HepG2 (cell line): ENCODE data around the gene YIPF3. TPM values are rescaled to one million over a fixed set of nuclear protein-coding genes. Genes with fewer than 3 reads are reported as not detected.
A peak's percentile ranks its signal among the peaks of the same experiment; 100 is the strongest.

Experiments
- ATAC-seq: fragments of 200-7000 bp; cut with Tn5 transposase; 3 replicates; pipeline ENCODE4 v1.9.1; 2020; ENCODE audit warnings: mild to moderate bottlenecking, moderate library complexity
- Bru-seq: library from RNA; stranded (reverse); fragments of 400-500 nt; gene quantifications from one replicate; lab custom pipeline; 2021; lab: Mats Ljungman, UMichigan
- BruChase-seq, 2 experiments: library from RNA; stranded (reverse); fragments of 400-500 nt; gene quantifications; one replicate each; lab custom pipeline; 2021; lab: Mats Ljungman, UMichigan
- BruUV-seq: library from RNA; stranded (reverse); fragments of 400-500 nt; replicated peaks from 2 replicates; lab custom pipeline; 2021; lab: Mats Ljungman, UMichigan
- CTCF ChIA-PET: fragments of 300-600 bp; formaldehyde crosslinking; extraction: SDS; loops from one replicate; lab custom pipeline; 2021; ENCODE audit warnings: low total read pairs, inconsistent platforms, low intra/inter-chr PET ratio; lab: Yijun Ruan, JAX
- POLR2A ChIA-PET: fragments of 350-600 bp; sonication (Branson Sonifier 250); formaldehyde crosslinking; loops from one replicate; lab custom pipeline; 2020; ENCODE audit warnings: antibody characterized with exemption, inconsistent platforms; lab: Yijun Ruan, JAX
- DNase-seq: peaks from one replicate; pipeline ENCODE4 v3.0.0-alpha.2; 2015; ENCODE audit warnings: low spot score
- FAIRE-seq: peaks from 3 replicates; lab custom pipeline; 2011; peaks lifted over from hg19 to GRCh38; lab: Jason Lieb, UNC
- H2AFZ ChIP-seq: one replicate; pipeline ENCODE4 v1.6.1; 2011; ENCODE audit warnings: low read length, inconsistent platforms
- H3K27ac ChIP-seq: fragments of 300-600 bp; 3 replicates; pipeline ENCODE4 v1.8.0; 2011; ENCODE audit warnings: mixed run types, mild to moderate bottlenecking, mixed read lengths, low read length, inconsistent platforms; ENCODE audit not compliant: insufficient read depth; ENCODE audit errors: extremely low read length
- H3K27me3 ChIP-seq, 2 experiments: fragments of 200-600 bp in 1 of 2; 2 replicates in 1 of 2; 3 replicates in 1 of 2; pipeline versions ENCODE4 v1.6.0 to v1.8.0; 2011; ENCODE audit warnings: low read length in 2 of 2, mild to moderate bottlenecking in 2 of 2, moderate library complexity in 2 of 2, inconsistent platforms in 1 of 2; ENCODE audit not compliant: insufficient read depth in 2 of 2, control insufficient read depth in 1 of 2
- H3K36me3 ChIP-seq, 2 experiments: fragments of 200-600 bp in 1 of 2; replicated peaks in 1 of 2; 2 replicates in 1 of 2; 3 replicates in 1 of 2; pipeline versions ENCODE4 v1.5.1 to v1.8.0; 2011; ENCODE audit warnings: low read length in 2 of 2, inconsistent platforms in 1 of 2; ENCODE audit not compliant: insufficient read depth in 2 of 2, control insufficient read depth in 1 of 2
- H3K4me1 ChIP-seq: 2 replicates; pipeline ENCODE4 v1.5.1; 2012; ENCODE audit warnings: low read length, inconsistent platforms; ENCODE audit not compliant: insufficient read depth
- H3K4me2 ChIP-seq: 2 replicates; pipeline ENCODE4 v1.6.0; 2011; ENCODE audit warnings: low read depth, low read length, inconsistent platforms
- H3K4me3 ChIP-seq, 3 experiments: fragments of 200-600 bp in 1 of 3; sonication (generic), shearing (Covaris generic) in 1 of 3; replicated peaks in 1 of 3; 2 replicates each; pipeline ENCODE4 v1.5.1; 2011 to 2016; ENCODE audit warnings: low read length in 3 of 3, inconsistent platforms in 2 of 3, low read depth in 2 of 3, mild to moderate bottlenecking in 2 of 3, control low read depth in 1 of 3, mixed read lengths in 1 of 3; ENCODE audit not compliant: insufficient read depth in 1 of 3
- H3K79me2 ChIP-seq: one replicate; pipeline ENCODE4 v1.6.1; 2011; ENCODE audit warnings: low read length, inconsistent platforms; ENCODE audit not compliant: insufficient read depth
- H3K9ac ChIP-seq: 2 replicates; pipeline ENCODE4 v1.6.0; 2011; ENCODE audit warnings: mild to moderate bottlenecking, low read depth, low read length, inconsistent platforms; ENCODE audit not compliant: insufficient read depth
- H3K9me3 ChIP-seq: 2 replicates; pipeline ENCODE4 v1.5.1; 2012; ENCODE audit warnings: mild to moderate bottlenecking, low read length
- H4K20me1 ChIP-seq: 2 replicates; pipeline ENCODE4 v1.6.0; 2011; ENCODE audit warnings: inconsistent platforms, mild to moderate bottlenecking, low read length, moderate library complexity; ENCODE audit not compliant: insufficient read depth
- U2AF1 ChIP-seq: fragments of 200-400 bp; formaldehyde crosslinking; optimal IDR thresholded peaks from 2 replicates; pipeline ENCODE3; 2017; ENCODE audit warnings: mild to moderate bottlenecking, low read depth, low read length
- WGBS: methylation state at CpG from one replicate; pipeline ENCODE4 v1.1.6; 2017; ENCODE audit warnings: low lambda C conversion rate; 5-methylcytosine and 5-hydroxymethylcytosine counted together
- in situ Hi-C: cut with HindIII; loops from 2 replicates; pipeline ENCODE4 v1.10.0; 2017; ENCODE audit warnings: low pct_unique_long_range_greater_than_20kb; ENCODE audit not compliant: extremely low pct_ligation_motif_present
- intact Hi-C: fragments of 100-400 bp; cut with micrococcal nuclease; formaldehyde crosslinking; loops from one replicate; pipeline ENCODE4 v1.10.0; 2022; ENCODE audit not compliant: unreplicated experiment
- long read RNA-seq, 2 experiments: library from RNA in 1 of 2; library from polyadenylated mRNA in 1 of 2; stranded (forward) in 1 of 2; unstranded in 1 of 2; transcript quantifications; one replicate each; pipeline ENCODE4 v2.0.0, GENCODE V29; 2019 to 2022
- polyA minus RNA-seq, 3 experiments: library from RNA; depleted of rRNA, polyadenylated mRNA; stranded (reverse); fragments of >200 nt; gene quantifications; 2 replicates each; pipeline ENCODE4 v1.2.3, GENCODE V29; 2011; ENCODE audit warnings: low replicate concordance in 1 of 3
- polyA plus RNA-seq, 8 experiments: library from polyadenylated mRNA; depleted of rRNA in 3 of 8; stranded (reverse) in 7 of 8; unstranded in 1 of 8; fragments of >200 nt; fragmentation: Illumina TruSeq in 4 of 8; extraction: Trizol in 4 of 8; gene quantifications; 2 replicates each; pipeline versions ENCODE4 v1.2.1 to v1.2.3, GENCODE V29; 2011 to 2016; ENCODE audit warnings: low read depth in 4 of 8, missing spikeins in 1 of 8, mixed read lengths in 1 of 8; ENCODE audit not compliant: insufficient read depth in 1 of 8
- total RNA-seq, 5 experiments: library from RNA; depleted of rRNA; stranded (reverse); fragments of >200 nt; fragmentation: Illumina TruSeq; extraction: Trizol; gene quantifications; 2 replicates each; pipeline ENCODE4 v1.2.3, GENCODE V29; 2016; ENCODE audit warnings: low read depth in 1 of 5
- TF ChIP-seq, protein P1 (sequence below): sonication (generic); formaldehyde crosslinking; IDR thresholded peaks from 2 replicates; pipeline ENCODE4 v1.4.0; 2020; ENCODE audit warnings: missing genetic modification reagents
- TF ChIP-seq, protein P2 (sequence below): sonication (generic); formaldehyde crosslinking; conservative IDR thresholded peaks from 2 replicates; pipeline ENCODE4 v1.4.0; 2020; ENCODE audit warnings: mild to moderate bottlenecking, missing genetic modification reagents, moderate library complexity
- TF ChIP-seq, protein P3 (sequence below): sonication (generic); formaldehyde crosslinking; IDR thresholded peaks from 2 replicates; pipeline ENCODE4 v1.4.0; 2020; ENCODE audit warnings: missing genetic modification reagents
- TF ChIP-seq, protein P4 (sequence below): sonication (generic); formaldehyde crosslinking; IDR thresholded peaks from 2 replicates; pipeline ENCODE4 v1.9.0; 2021; ENCODE audit warnings: missing genetic modification reagents, borderline replicate concordance

YIPF3 gene
- total RNA-seq (2016; rRNA removed; fragmentation: Illumina TruSeq; extraction: Trizol) (51.2 and 107 TPM in 2 replicates), polyA plus RNA-seq (2011; rRNA removed) (206 and 248 TPM in 2 replicates), polyA minus RNA-seq (2011; rRNA and poly(A)+ RNA removed; ENCODE audit: low replicate concordance) (223 and 558 TPM in 2 replicates), Bru-seq, nascent RNA (percentile 89 among the genes with signal in this experiment), BruChase-seq, experiment 1, labeled RNA remaining after a 6-hour chase (percentile 91 among the genes with signal in this experiment), BruChase-seq, experiment 2, labeled RNA remaining after a 2-hour chase (percentile 86 among the genes with signal in this experiment)
- 19.3 and 20.8 TPM in 2 replicates for total RNA-seq (2016; cell fraction: cytosol; rRNA removed; fragmentation: Illumina TruSeq; extraction: Trizol; ENCODE audit: low read depth)
- 52.6 and 108 TPM in 2 replicates for total RNA-seq (2016; cell fraction: insoluble cytoplasmic fraction; rRNA removed; fragmentation: Illumina TruSeq; extraction: Trizol)
- total RNA-seq (2016; cell fraction: membrane; rRNA removed; fragmentation: Illumina TruSeq; extraction: Trizol): 31.6 and 33.9 TPM in 2 replicates
- 73.3 and 83.7 TPM in 2 replicates for total RNA-seq (2016; cell fraction: nucleus; rRNA removed; fragmentation: Illumina TruSeq; extraction: Trizol)
- 157 and 165 TPM in 2 replicates for polyA plus RNA-seq (2011; cell fraction: cytosol; rRNA removed)
- 258 and 264 TPM in 2 replicates for polyA plus RNA-seq (2011; cell fraction: nucleus; rRNA removed)
- 74.4 and 84.6 TPM in 2 replicates for polyA plus RNA-seq (2012)
- 20.5 and 25.2 TPM in 2 replicates for polyA plus RNA-seq (2016; cell fraction: cytosol; fragmentation: Illumina TruSeq; extraction: Trizol; ENCODE audit: low read depth)
- polyA plus RNA-seq (2016; cell fraction: insoluble cytoplasmic fraction; fragmentation: Illumina TruSeq; extraction: Trizol; ENCODE audit: low read depth): 66.6 and 70.3 TPM in 2 replicates
- 36.5 and 37.7 TPM in 2 replicates for polyA plus RNA-seq (2016; cell fraction: membrane; fragmentation: Illumina TruSeq; extraction: Trizol; ENCODE audit: low read depth)
- polyA plus RNA-seq (2016; cell fraction: nucleus; fragmentation: Illumina TruSeq; extraction: Trizol; ENCODE audit: insufficient read depth, low read depth): 171 and 181 TPM in 2 replicates
- 65.6 and 67.3 TPM in 2 replicates for polyA minus RNA-seq (2011; cell fraction: cytosol; rRNA and poly(A)+ RNA removed)
- 65.1 and 74.2 TPM in 2 replicates for polyA minus RNA-seq (2011; cell fraction: nucleus; rRNA and poly(A)+ RNA removed)
- long read RNA-seq, experiment 1, transcript YIPF3-202 (9 exons, 1,576 nt): major isoform, 146 of 185 reads
- long read RNA-seq, experiment 1, partial matches to known transcripts: 15 of 185 reads
- long read RNA-seq, experiment 1, other reads (novel, unspliced or antisense): 19 of 185 reads
- long read RNA-seq, experiment 2, transcript YIPF3-202 (9 exons, 1,576 nt): major isoform, 244 of 354 reads
- long read RNA-seq, experiment 2, partial matches to known transcripts: 48 of 354 reads
- long read RNA-seq, experiment 2, other reads (novel, unspliced or antisense): 55 of 354 reads

DNA sequence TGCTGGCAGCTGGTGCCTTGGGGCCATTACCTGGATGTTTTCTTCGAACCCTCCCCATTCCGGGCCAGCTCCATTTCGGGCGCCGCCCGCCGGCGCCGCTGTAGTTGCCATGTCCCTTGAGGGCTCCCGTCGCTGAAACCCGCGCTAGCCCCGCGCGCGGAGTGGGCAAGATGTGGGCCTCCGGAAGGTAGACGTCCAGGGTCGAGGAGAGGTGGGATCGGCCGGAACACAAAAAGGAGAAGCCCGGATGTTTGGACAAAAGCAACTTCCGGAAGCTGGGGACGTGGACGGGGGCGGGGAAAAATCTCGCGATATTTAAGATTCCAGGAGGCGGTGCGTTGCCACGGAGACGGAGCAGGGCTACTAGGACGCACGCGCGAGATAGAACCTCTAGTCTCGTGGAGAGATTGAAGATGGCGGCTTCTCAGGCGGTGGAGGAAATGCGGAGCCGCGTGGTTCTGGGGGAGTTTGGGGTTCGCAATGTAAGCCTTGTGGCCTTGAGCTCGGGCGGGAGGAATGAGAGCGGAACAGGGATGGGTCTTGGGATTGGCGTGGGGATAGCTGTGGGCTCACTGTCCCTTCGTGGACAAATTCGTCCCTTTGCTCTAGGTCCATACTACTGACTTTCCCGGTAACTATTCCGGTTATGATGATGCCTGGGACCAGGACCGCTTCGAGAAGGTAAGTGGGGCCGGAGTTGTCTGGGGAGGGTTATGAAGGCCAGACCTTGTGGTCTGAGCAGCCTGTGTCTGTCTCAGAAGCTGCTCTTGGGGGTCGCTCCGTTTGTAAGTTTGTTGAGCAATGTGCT, at the start of gene YIPF3, which contains the start of gene POLR1C:
YIPF3 (minus strand) TSS at position 230 of the 808 bp plus-strand sequence; CDS start at position 111, 119 bp downstream.
POLR1C (plus strand) TSS at position 393 of the 808 bp plus-strand sequence; CDS start at position 414, 21 bp downstream.
- in situ Hi-C loops: no loop called here
- intact Hi-C loops: loop anchor here (5.0 kb wide), 1 partner anchor 60 kb away; the partner anchor contains the start of genes POLH and XPO5
- peaks cover 52% of the 10 kb centered on the region for H3K79me2 ChIP-seq
- peak within 1 kb of the TSS; percentile 74 for H3K27ac ChIP-seq
- peak; percentile 98 for DNase-seq
- H4K20me1 ChIP-seq: no peaks in the 10 kb centered on the region
- H3K9ac ChIP-seq: peak within 1 kb of the TSS; percentile 98
- peak within 1 kb of the TSS; percentile 85 to 99 (median 93) for H3K4me3 ChIP-seq
- WGBS: 1% methylated on average over 56 of the region's 57 CpGs
- peaks cover 0 to 5% of the 10 kb centered on the region in 2 experiments; a peak in 1 of 5 replicates for H3K27me3 ChIP-seq
- ChIA-PET CTCF (no interaction called here), POLR2A (interaction anchor here (0.6 to 2.0 kb wide), 16 partner anchors 10 to 503 kb away, joined by 3 to 11 read pairs (median 4); partner anchors contain the start of genes ABCC10, CUL7, GTPBP2 and KLHDC3)
- no peak within 1 kb of the TSS for H2AFZ ChIP-seq
- peaks cover 37 to 64% of the 10 kb centered on the region in 2 experiments for H3K36me3 ChIP-seq
- BruUV-seq: no TSS peak
- H3K4me2 ChIP-seq: peak within 1 kb of the TSS; percentile 96
- H3K9me3 ChIP-seq: no peaks in the 10 kb centered on the region
- ATAC-seq: peak; percentile 90
- H3K4me1 ChIP-seq: peaks cover 36% of the 10 kb centered on the region
- peak; percentile 88 for FAIRE-seq
- TF ChIP-seq, protein P1, sequence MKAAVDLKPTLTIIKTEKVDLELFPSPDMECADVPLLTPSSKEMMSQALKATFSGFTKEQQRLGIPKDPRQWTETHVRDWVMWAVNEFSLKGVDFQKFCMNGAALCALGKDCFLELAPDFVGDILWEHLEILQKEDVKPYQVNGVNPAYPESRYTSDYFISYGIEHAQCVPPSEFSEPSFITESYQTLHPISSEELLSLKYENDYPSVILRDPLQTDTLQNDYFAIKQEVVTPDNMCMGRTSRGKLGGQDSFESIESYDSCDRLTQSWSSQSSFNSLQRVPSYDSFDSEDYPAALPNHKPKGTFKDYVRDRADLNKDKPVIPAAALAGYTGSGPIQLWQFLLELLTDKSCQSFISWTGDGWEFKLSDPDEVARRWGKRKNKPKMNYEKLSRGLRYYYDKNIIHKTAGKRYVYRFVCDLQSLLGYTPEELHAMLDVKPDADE (CRISPR knock-in tag): 0 out of 2 replicates have a peak, but pooled peaks have one; percentile 40
- TF ChIP-seq, protein P2, sequence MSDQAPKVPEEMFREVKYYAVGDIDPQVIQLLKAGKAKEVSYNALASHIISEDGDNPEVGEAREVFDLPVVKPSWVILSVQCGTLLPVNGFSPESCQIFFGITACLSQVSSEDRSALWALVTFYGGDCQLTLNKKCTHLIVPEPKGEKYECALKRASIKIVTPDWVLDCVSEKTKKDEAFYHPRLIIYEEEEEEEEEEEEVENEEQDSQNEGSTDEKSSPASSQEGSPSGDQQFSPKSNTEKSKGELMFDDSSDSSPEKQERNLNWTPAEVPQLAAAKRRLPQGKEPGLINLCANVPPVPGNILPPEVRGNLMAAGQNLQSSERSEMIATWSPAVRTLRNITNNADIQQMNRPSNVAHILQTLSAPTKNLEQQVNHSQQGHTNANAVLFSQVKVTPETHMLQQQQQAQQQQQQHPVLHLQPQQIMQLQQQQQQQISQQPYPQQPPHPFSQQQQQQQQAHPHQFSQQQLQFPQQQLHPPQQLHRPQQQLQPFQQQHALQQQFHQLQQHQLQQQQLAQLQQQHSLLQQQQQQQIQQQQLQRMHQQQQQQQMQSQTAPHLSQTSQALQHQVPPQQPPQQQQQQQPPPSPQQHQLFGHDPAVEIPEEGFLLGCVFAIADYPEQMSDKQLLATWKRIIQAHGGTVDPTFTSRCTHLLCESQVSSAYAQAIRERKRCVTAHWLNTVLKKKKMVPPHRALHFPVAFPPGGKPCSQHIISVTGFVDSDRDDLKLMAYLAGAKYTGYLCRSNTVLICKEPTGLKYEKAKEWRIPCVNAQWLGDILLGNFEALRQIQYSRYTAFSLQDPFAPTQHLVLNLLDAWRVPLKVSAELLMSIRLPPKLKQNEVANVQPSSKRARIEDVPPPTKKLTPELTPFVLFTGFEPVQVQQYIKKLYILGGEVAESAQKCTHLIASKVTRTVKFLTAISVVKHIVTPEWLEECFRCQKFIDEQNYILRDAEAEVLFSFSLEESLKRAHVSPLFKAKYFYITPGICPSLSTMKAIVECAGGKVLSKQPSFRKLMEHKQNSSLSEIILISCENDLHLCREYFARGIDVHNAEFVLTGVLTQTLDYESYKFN (CRISPR knock-in tag): peak; percentile 78
- TF ChIP-seq U2AF1: peak; percentile 96
- TF ChIP-seq, protein P3, sequence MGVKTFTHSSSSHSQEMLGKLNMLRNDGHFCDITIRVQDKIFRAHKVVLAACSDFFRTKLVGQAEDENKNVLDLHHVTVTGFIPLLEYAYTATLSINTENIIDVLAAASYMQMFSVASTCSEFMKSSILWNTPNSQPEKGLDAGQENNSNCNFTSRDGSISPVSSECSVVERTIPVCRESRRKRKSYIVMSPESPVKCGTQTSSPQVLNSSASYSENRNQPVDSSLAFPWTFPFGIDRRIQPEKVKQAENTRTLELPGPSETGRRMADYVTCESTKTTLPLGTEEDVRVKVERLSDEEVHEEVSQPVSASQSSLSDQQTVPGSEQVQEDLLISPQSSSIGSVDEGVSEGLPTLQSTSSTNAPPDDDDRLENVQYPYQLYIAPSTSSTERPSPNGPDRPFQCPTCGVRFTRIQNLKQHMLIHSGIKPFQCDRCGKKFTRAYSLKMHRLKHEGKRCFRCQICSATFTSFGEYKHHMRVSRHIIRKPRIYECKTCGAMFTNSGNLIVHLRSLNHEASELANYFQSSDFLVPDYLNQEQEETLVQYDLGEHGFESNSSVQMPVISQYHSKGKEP (CRISPR knock-in tag): no peak
- TF ChIP-seq, protein P4, sequence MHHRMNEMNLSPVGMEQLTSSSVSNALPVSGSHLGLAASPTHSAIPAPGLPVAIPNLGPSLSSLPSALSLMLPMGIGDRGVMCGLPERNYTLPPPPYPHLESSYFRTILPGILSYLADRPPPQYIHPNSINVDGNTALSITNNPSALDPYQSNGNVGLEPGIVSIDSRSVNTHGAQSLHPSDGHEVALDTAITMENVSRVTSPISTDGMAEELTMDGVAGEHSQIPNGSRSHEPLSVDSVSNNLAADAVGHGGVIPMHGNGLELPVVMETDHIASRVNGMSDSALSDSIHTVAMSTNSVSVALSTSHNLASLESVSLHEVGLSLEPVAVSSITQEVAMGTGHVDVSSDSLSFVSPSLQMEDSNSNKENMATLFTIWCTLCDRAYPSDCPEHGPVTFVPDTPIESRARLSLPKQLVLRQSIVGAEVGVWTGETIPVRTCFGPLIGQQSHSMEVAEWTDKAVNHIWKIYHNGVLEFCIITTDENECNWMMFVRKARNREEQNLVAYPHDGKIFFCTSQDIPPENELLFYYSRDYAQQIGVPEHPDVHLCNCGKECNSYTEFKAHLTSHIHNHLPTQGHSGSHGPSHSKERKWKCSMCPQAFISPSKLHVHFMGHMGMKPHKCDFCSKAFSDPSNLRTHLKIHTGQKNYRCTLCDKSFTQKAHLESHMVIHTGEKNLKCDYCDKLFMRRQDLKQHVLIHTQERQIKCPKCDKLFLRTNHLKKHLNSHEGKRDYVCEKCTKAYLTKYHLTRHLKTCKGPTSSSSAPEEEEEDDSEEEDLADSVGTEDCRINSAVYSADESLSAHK: no peak
